GM23338 (cell line): ENCODE data around the gene KIF4B. TPM values are rescaled to one million over a fixed set of nuclear protein-coding genes. Genes with fewer than 3 reads are reported as not detected.

ENCODE experiments used
- ATAC-seq: fragments of 200-7000 bp; cut with Tn5 transposase; 3 replicates; pipeline ENCODE4 v1.9.1; 2020
- DNase-seq: peaks from one replicate; pipeline ENCODE4 v3.0.0-alpha.2; 2015; ENCODE audit warnings: low spot score
- H2AFZ ChIP-seq: fragments of 200-600 bp; sonication (generic); 2 replicates; pipeline ENCODE4 v1.8.0; 2016; ENCODE audit warnings: antibody characterized with exemption, mild to moderate bottlenecking, moderate library complexity
- H3F3A ChIP-seq: fragments of 200-600 bp; sonication (generic); replicated peaks from 2 replicates; pipeline ENCODE4 v1.8.0; 2017; ENCODE audit warnings: antibody characterized with exemption, mixed run types, low read depth
- H3K27ac ChIP-seq: fragments of 200-600 bp; sonication (generic); 2 replicates; pipeline ENCODE4 v1.6.1; 2016; ENCODE audit warnings: low read depth
- H3K27me3 ChIP-seq: fragments of 200-600 bp; sonication (generic); 2 replicates; pipeline ENCODE4 v1.8.0; 2016; ENCODE audit warnings: mild to moderate bottlenecking, mixed run types, moderate library complexity; ENCODE audit not compliant: insufficient read depth
- H3K36me3 ChIP-seq: fragments of 200-600 bp; sonication (generic); 2 replicates; pipeline ENCODE4 v1.8.0; 2016; ENCODE audit warnings: mild to moderate bottlenecking; ENCODE audit not compliant: insufficient read depth
- H3K4me1 ChIP-seq: fragments of 200-600 bp; sonication (generic); 2 replicates; pipeline ENCODE4 v1.8.0; 2016; ENCODE audit warnings: mild to moderate bottlenecking, moderate library complexity; ENCODE audit not compliant: insufficient read depth
- H3K4me2 ChIP-seq: fragments of 200-600 bp; sonication (generic); 2 replicates; pipeline ENCODE4 v1.7.1; 2017; ENCODE audit warnings: mixed run types
- H3K4me3 ChIP-seq: fragments of 200-600 bp; sonication (generic); 2 replicates; pipeline ENCODE4 v1.6.1; 2016; ENCODE audit warnings: mixed run types
- H3K79me2 ChIP-seq: fragments of 200-600 bp; sonication (generic); replicated peaks from 2 replicates; pipeline ENCODE4 v1.8.0; 2017; ENCODE audit warnings: mild to moderate bottlenecking; ENCODE audit not compliant: insufficient read depth
- H3K9me2 ChIP-seq: fragments of 200-600 bp; sonication (generic); 2 replicates; pipeline ENCODE4 v1.8.0; 2017; ENCODE audit not compliant: insufficient read depth
- H4K20me1 ChIP-seq: fragments of 200-600 bp; sonication (generic); replicated peaks from 2 replicates; pipeline ENCODE4 v1.8.0; 2017; ENCODE audit warnings: mild to moderate bottlenecking; ENCODE audit not compliant: insufficient read depth
- H3K27ac Mint-ChIP-seq: 2 replicates; pipeline ENCODE4 v1.8.0; 2020; ENCODE audit warnings: inconsistent platforms, mild to moderate bottlenecking, moderate library complexity, mixed read lengths
- H3K27me3 Mint-ChIP-seq: 3 replicates; pipeline ENCODE4 v1.8.0; 2022; ENCODE audit warnings: low read depth, mild to moderate bottlenecking, moderate library complexity, mixed read lengths, inconsistent platforms; ENCODE audit not compliant: insufficient read depth, poor library complexity
- H3K36me3 Mint-ChIP-seq: 3 replicates; pipeline ENCODE4 v1.8.0; 2021; ENCODE audit warnings: low read depth, mild to moderate bottlenecking, inconsistent platforms, moderate library complexity, mixed read lengths
- H3K4me1 Mint-ChIP-seq: 3 replicates; pipeline ENCODE4 v1.8.0; 2020; ENCODE audit warnings: mild to moderate bottlenecking, inconsistent platforms, mixed read lengths
- H3K4me3 Mint-ChIP-seq: 3 replicates; pipeline ENCODE4 v1.8.0; 2021; ENCODE audit warnings: moderate library complexity, mild to moderate bottlenecking, inconsistent platforms, mixed read lengths
- H3K9me3 Mint-ChIP-seq: 3 replicates; pipeline ENCODE4 v1.8.0; 2020; ENCODE audit warnings: moderate library complexity, mild to moderate bottlenecking, inconsistent platforms, mixed read lengths
- CREB1 ChIP-seq: fragments of 250-450 bp; sonication (Bioruptor Pico); IDR thresholded peaks from 2 replicates; pipeline ENCODE4 v1.5.0; 2020; ENCODE audit warnings: low read depth, mild to moderate bottlenecking, moderate library complexity
- EZH2 ChIP-seq: fragments of 200-600 bp; sonication (generic); IDR thresholded peaks from one replicate; pipeline ENCODE4 v1.8.0; 2017; ENCODE audit warnings: antibody characterized with exemption, mild to moderate bottlenecking, low read depth; ENCODE audit not compliant: unreplicated experiment
- EZH2phosphoT487 ChIP-seq: fragments of 200-600 bp; sonication (generic); IDR thresholded peaks from one replicate; pipeline ENCODE4 v1.8.1; 2018; ENCODE audit warnings: antibody characterized with exemption; ENCODE audit not compliant: unreplicated experiment
- JUNB ChIP-seq: IDR thresholded peaks from one replicate; pipeline ENCODE4 v1.6.1; 2016; ENCODE audit warnings: antibody characterized with exemption; ENCODE audit not compliant: unreplicated experiment
- POLR2AphosphoS5 ChIP-seq: IDR thresholded peaks from 2 replicates; pipeline ENCODE4 v1.6.1; 2016; ENCODE audit warnings: antibody characterized with exemption, low read depth
- STAT1 ChIP-seq: IDR thresholded peaks from one replicate; pipeline ENCODE4 v1.6.1; 2016; ENCODE audit warnings: antibody characterized with exemption; ENCODE audit not compliant: unreplicated experiment
- ZNF114 ChIP-seq: fragments of 250-450 bp; sonication (Bioruptor Pico); IDR thresholded peaks from 2 replicates; pipeline ENCODE4 v1.5.0; 2020; ENCODE audit warnings: mild to moderate bottlenecking, moderate library complexity
- ZNF331 ChIP-seq: fragments of 250-450 bp; sonication (Bioruptor Pico); IDR thresholded peaks from 2 replicates; pipeline ENCODE4 v1.5.0; 2020; ENCODE audit warnings: low read depth, mild to moderate bottlenecking, moderate library complexity
- polyA plus RNA-seq: library from polyadenylated mRNA; unstranded; fragments of >200 nt; fragmentation: Nextera tagmentation; extraction: Ambion mirVana; gene quantifications from 2 replicates; pipeline ENCODE4 v1.2.1, GENCODE V29; 2016
- total RNA-seq: library from RNA; depleted of rRNA; stranded (reverse); fragments of >200 nt; shearing (Covaris generic); gene quantifications from 2 replicates; pipeline ENCODE4 v1.2.3, GENCODE V29; 2014
- TF ChIP-seq, protein P1 (sequence below): fragments of 250-450 bp; sonication (Bioruptor Pico); IDR thresholded peaks from 2 replicates; pipeline ENCODE4 v1.5.0; 2020; ENCODE audit warnings: mild to moderate bottlenecking, moderate library complexity
- TF ChIP-seq, protein P2 (sequence below), 2 experiments: fragments of 200-600 bp in 1 of 2; sonication (generic) in 1 of 2; conservative IDR thresholded peaks; 2 replicates each; pipeline versions ENCODE4 v1.5.1 to v1.6.1; 2016 to 2017; ENCODE audit warnings: antibody characterized with exemption in 2 of 2, low read depth in 2 of 2, mild to moderate bottlenecking in 2 of 2, moderate library complexity in 1 of 2

KIF4B gene
- total and polyA plus RNA-seq, 2 experiments from 2014 or later, result not detected

DNA sequence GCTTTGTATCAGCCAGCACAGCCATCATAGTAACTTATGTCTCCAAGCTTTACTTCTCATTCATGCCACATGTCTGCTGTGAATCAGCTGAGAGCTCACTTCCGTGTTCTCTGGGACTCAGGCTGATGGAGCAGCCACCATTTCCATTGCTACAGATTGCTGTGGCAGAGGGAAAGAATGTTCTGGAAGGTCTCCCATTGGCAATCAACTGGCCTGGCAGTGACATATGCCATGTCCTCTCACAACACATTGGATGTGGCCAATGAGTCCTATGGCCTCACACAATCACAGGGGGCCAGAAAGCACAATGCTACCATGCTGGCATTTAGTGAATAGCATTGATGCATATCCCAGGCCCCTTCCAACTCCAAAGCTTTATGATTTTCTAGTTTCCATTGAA is 44.1 kb downstream of the KIF4B start:
- Histone ChIP-seq H2AFZ (no peak overlapping the region), H3K36me3 (no peaks in the 10 kb centered on the region), H3K9me2 (0 out of 2 replicates have a peak, but pooled peaks cover 4% of the 10 kb centered on the region), H3K27me3 (no peaks in the 10 kb centered on the region), H3F3A (no peaks in the 10 kb centered on the region), H3K4me3 (no peak overlapping the region), H3K79me2 (no peaks in the 10 kb centered on the region), H3K27ac (no peak overlapping the region), H3K4me1 (peaks cover 22% of the 10 kb centered on the region), H3K4me2 (no peak overlapping the region), H4K20me1 (no peaks in the 10 kb centered on the region)
- H3K36me3 Mint-ChIP-seq, result no peaks in the 10 kb centered on the region
- ATAC-seq (no peak), DNase-seq (no peak)
- no peaks in the 10 kb centered on the region for H3K27me3 Mint-ChIP-seq
- no peak overlapping the region for H3K4me3 Mint-ChIP-seq
- TF ChIP-seq, protein P1, sequence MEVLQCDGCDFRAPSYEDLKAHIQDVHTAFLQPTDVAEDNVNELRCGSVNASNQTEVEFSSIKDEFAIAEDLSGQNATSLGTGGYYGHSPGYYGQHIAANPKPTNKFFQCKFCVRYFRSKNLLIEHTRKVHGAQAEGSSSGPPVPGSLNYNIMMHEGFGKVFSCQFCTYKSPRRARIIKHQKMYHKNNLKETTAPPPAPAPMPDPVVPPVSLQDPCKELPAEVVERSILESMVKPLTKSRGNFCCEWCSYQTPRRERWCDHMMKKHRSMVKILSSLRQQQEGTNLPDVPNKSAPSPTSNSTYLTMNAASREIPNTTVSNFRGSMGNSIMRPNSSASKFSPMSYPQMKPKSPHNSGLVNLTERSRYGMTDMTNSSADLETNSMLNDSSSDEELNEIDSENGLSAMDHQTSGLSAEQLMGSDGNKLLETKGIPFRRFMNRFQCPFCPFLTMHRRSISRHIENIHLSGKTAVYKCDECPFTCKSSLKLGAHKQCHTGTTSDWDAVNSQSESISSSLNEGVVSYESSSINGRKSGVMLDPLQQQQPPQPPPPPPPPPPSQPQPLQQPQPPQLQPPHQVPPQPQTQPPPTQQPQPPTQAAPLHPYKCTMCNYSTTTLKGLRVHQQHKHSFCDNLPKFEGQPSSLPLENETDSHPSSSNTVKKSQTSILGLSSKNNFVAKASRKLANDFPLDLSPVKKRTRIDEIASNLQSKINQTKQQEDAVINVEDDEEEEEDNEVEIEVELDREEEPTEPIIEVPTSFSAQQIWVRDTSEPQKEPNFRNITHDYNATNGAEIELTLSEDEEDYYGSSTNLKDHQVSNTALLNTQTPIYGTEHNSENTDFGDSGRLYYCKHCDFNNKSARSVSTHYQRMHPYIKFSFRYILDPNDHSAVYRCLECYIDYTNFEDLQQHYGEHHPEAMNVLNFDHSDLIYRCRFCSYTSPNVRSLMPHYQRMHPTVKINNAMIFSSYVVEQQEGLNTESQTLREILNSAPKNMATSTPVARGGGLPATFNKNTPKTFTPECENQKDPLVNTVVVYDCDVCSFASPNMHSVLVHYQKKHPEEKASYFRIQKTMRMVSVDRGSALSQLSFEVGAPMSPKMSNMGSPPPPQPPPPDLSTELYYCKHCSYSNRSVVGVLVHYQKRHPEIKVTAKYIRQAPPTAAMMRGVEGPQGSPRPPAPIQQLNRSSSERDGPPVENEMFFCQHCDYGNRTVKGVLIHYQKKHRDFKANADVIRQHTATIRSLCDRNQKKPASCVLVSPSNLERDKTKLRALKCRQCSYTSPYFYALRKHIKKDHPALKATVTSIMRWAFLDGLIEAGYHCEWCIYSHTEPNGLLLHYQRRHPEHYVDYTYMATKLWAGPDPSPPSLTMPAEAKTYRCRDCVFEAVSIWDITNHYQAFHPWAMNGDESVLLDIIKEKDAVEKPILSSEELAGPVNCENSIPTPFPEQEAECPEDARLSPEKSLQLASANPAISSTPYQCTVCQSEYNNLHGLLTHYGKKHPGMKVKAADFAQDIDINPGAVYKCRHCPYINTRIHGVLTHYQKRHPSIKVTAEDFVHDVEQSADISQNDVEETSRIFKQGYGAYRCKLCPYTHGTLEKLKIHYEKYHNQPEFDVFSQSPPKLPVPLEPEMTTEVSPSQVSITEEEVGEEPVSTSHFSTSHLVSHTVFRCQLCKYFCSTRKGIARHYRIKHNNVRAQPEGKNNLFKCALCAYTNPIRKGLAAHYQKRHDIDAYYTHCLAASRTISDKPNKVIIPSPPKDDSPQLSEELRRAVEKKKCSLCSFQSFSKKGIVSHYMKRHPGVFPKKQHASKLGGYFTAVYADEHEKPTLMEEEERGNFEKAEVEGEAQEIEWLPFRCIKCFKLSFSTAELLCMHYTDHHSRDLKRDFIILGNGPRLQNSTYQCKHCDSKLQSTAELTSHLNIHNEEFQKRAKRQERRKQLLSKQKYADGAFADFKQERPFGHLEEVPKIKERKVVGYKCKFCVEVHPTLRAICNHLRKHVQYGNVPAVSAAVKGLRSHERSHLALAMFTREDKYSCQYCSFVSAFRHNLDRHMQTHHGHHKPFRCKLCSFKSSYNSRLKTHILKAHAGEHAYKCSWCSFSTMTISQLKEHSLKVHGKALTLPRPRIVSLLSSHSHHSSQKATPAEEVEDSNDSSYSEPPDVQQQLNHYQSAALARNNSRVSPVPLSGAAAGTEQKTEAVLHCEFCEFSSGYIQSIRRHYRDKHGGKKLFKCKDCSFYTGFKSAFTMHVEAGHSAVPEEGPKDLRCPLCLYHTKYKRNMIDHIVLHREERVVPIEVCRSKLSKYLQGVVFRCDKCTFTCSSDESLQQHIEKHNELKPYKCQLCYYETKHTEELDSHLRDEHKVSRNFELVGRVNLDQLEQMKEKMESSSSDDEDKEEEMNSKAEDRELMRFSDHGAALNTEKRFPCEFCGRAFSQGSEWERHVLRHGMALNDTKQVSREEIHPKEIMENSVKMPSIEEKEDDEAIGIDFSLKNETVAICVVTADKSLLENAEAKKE (CRISPR knock-in tag), result no peak
- TF ChIP-seq JUNB (no peak), ZNF331 (CRISPR knock-in tag) (no peak), CREB1 (CRISPR knock-in tag) (no peak), EZH2phosphoT487 (no peak), ZNF114 (CRISPR knock-in tag) (no peak), STAT1 (no peak), POLR2AphosphoS5 (no peak), EZH2 (no peak)
- TF ChIP-seq, protein P2, sequence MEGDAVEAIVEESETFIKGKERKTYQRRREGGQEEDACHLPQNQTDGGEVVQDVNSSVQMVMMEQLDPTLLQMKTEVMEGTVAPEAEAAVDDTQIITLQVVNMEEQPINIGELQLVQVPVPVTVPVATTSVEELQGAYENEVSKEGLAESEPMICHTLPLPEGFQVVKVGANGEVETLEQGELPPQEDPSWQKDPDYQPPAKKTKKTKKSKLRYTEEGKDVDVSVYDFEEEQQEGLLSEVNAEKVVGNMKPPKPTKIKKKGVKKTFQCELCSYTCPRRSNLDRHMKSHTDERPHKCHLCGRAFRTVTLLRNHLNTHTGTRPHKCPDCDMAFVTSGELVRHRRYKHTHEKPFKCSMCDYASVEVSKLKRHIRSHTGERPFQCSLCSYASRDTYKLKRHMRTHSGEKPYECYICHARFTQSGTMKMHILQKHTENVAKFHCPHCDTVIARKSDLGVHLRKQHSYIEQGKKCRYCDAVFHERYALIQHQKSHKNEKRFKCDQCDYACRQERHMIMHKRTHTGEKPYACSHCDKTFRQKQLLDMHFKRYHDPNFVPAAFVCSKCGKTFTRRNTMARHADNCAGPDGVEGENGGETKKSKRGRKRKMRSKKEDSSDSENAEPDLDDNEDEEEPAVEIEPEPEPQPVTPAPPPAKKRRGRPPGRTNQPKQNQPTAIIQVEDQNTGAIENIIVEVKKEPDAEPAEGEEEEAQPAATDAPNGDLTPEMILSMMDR (conservative IDR thresholded peaks at IDR 0.05; ENCODE audit: low read depth in 2 of 2), result no peak
- H3K9me3 Mint-ChIP-seq, result 0 out of 3 replicates have a peak, but pooled peaks cover 3% of the 10 kb centered on the region
- H3K4me1 Mint-ChIP-seq, result peaks cover 20% of the 10 kb centered on the region
- no peak overlapping the region for H3K27ac Mint-ChIP-seq
